SK-N-MC (cell line): ENCODE results near the gene DEAF1.

Experiments
- EZH2 ChIP-seq: fragments of 200-600 bp; sonication (generic); IDR thresholded peaks from one replicate; pipeline ENCODE4 v1.6.1; 2017; ENCODE audit warnings: antibody characterized with exemption
- FOXP2 ChIP-seq: optimal IDR thresholded peaks from 2 replicates; pipeline ENCODE3; 2011; ENCODE audit warnings: mild to moderate bottlenecking, moderate library complexity; ENCODE audit not compliant: insufficient read depth; ENCODE audit errors: extremely low read length, control extremely low read depth
- POLR2AphosphoS5 ChIP-seq: IDR thresholded peaks from 2 replicates; pipeline ENCODE4 v1.6.1; 2012; ENCODE audit warnings: mild to moderate bottlenecking, low read depth, low read length, borderline replicate concordance

DNA sequence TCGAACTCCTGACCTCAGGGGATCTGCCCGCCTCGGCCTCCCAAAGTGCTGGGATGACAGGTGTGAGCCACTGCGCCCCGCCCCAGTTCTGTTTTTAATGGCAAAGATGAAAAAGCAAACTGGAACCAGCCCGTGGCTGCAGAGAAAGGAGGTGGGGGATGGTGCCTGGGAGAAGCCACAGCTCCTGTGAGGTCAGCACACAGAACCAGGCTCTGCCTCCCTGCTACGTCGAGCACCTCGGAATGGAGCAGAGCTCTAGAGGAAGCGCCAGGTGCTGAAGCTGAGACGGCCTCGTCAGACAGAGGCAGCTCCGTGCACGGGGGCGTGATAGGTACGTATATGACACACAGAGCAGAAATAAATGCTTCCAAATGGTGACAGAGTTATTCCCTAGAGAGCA lies 49.5 kb downstream of the DEAF1 start:
- TF ChIP-seq EZH2 = no peak
- no peak for TF ChIP-seq POLR2AphosphoS5
- no peak for TF ChIP-seq FOXP2
